Measurements from ENCODE around the gene TXNL4A. TPM values are rescaled to one million over a fixed set of nuclear protein-coding genes. Genes with fewer than 3 reads are reported as not detected.

Gene TXNL4A
- total and polyA plus RNA-seq, 4 donors: 29.9 to 101 (median 85.2) TPM

GRCh38 chr18:79942786-79943607 is 45.4 kb downstream of the TXNL4A start:
- Histone ChIP-seq H3K4me1 (ENCODE audit: control insufficient read depth in 5 of 5, insufficient read depth in 5 of 5, low read length in 5 of 5) (peaks cover 0 to 13% (median 0%) of the 10 kb centered on the region in 5 donors), H3K9ac (ENCODE audit: insufficient read depth in 1 of 2, low read length in 2 of 2) (no peak overlapping the region), H3K36me3 (ENCODE audit: control insufficient read depth in 4 of 4, insufficient read depth in 4 of 4, low read length in 4 of 4) (peaks cover 3 to 39% (median 20%) of the 10 kb centered on the region in 4 donors), H3K4me3 (no peak overlapping the region), H3K9me3 (ENCODE audit: control insufficient read depth in 4 of 4, insufficient read depth in 3 of 4, low read length in 3 of 4) (no peaks in the 10 kb centered on the region), H3K27ac (ENCODE audit: low read depth in 1 of 2, low read length in 1 of 2) (no peak overlapping the region), H3K27me3 (ENCODE audit: control insufficient read depth in 3 of 3, insufficient read depth in 3 of 3, low read length in 2 of 3) (no peaks in the 10 kb centered on the region)
- no peak for TF ChIP-seq CTCF (IDR thresholded peaks at IDR 0.05; ENCODE audit: control extremely low read depth, extremely low read depth)
- peak in 1 of 3 donors; percentile 10 for DNase-seq
- 93% methylated on average over 30 to 31 of the region's 31 CpGs for WGBS, 2 donors
- no peak for ATAC-seq (ENCODE audit: insufficient read depth, low FRiP score)

GRCh38 chr18:79942211-79942610 is 46.2 kb downstream of the TXNL4A start:
- no peak overlapping the region for H3K27ac ChIP-seq (ENCODE audit: low read depth in 1 of 2, low read length in 1 of 2)
- no peaks in the 10 kb centered on the region for H3K9me3 ChIP-seq (ENCODE audit: control insufficient read depth in 4 of 4, insufficient read depth in 3 of 4, low read length in 3 of 4)
- WGBS, 2 donors: 96 to 97% methylated on average over 7 of the region's 7 CpGs
- peaks cover 0 to 11% (median 0%) of the 10 kb centered on the region in 5 donors for H3K4me1 ChIP-seq (ENCODE audit: control insufficient read depth in 5 of 5, insufficient read depth in 5 of 5, low read length in 5 of 5)
- H3K27me3 ChIP-seq (ENCODE audit: control insufficient read depth in 3 of 3, insufficient read depth in 3 of 3, low read length in 2 of 3): no peaks in the 10 kb centered on the region
- no peak overlapping the region for H3K4me3 ChIP-seq
- H3K9ac ChIP-seq (ENCODE audit: insufficient read depth in 1 of 2, low read length in 2 of 2): no peak overlapping the region
- DNase-seq: no peak
- ATAC-seq (ENCODE audit: insufficient read depth, low FRiP score): no peak
- TF ChIP-seq CTCF (IDR thresholded peaks at IDR 0.05; ENCODE audit: control extremely low read depth, extremely low read depth): no peak
- peaks cover 3 to 39% (median 24%) of the 10 kb centered on the region in 4 donors for H3K36me3 ChIP-seq (ENCODE audit: control insufficient read depth in 4 of 4, insufficient read depth in 4 of 4, low read length in 4 of 4)

- Histone ChIP-seq H3K4me3 (no peak overlapping the region), H3K27me3 (ENCODE audit: control insufficient read depth in 3 of 3, insufficient read depth in 3 of 3, low read length in 2 of 3) (no peaks in the 10 kb centered on the region), H3K27ac (ENCODE audit: low read depth in 1 of 2, low read length in 1 of 2) (no peak overlapping the region), H3K9ac (ENCODE audit: insufficient read depth in 1 of 2, low read length in 2 of 2) (no peak overlapping the region), H3K36me3 (ENCODE audit: control insufficient read depth in 4 of 4, insufficient read depth in 4 of 4, low read length in 4 of 4) (peaks cover 3 to 40% (median 25%) of the 10 kb centered on the region in 4 donors), H3K9me3 (ENCODE audit: control insufficient read depth in 4 of 4, insufficient read depth in 3 of 4, low read length in 3 of 4) (no peaks in the 10 kb centered on the region), H3K4me1 (ENCODE audit: control insufficient read depth in 5 of 5, insufficient read depth in 5 of 5, low read length in 5 of 5) (peaks cover 0 to 11% (median 0%) of the 10 kb centered on the region in 5 donors)
- no peak for TF ChIP-seq CTCF (IDR thresholded peaks at IDR 0.05; ENCODE audit: control extremely low read depth, extremely low read depth)
- ATAC-seq (ENCODE audit: insufficient read depth, low FRiP score) (no peak), DNase-seq (no peak)
- 89 to 94% methylated on average over 16 of the region's 16 CpGs for WGBS, 2 donors
Measured at GRCh38 chr18:79941473-79942119, 46.8 kb downstream of the TXNL4A start.
